Measurements from ENCODE around the gene MSANTD2. TPM values are rescaled to one million over a fixed set of nuclear protein-coding genes. Genes with fewer than 3 reads are reported as not detected.
"Not testable (repeated sequence)": the region's sequence is repeated elsewhere in the genome, so short reads cannot be mapped to it uniquely, and the experiment has no call there.

The MSANTD2 gene
- polyA plus RNA-seq, 3 donors, result 1.2 to 5.8 (median 1.8) TPM

GRCh38 chr11:124776865-124777645 lies 23.2 kb downstream of the MSANTD2 start:
- Histone ChIP-seq H3K4me2 (replicated peaks; ENCODE audit: extremely low read depth, low read length, poor library complexity, severe bottlenecking) (no peak overlapping the region), H3K36me3 (replicated peaks in 1 of 2; ENCODE audit: control insufficient read depth in 1 of 2, insufficient read depth in 2 of 2, low read length in 2 of 2) (peaks cover 5 to 18% of the 10 kb centered on the region in 2 donors), H2AFZ (ENCODE audit: insufficient read depth, low read depth, low read length, poor library complexity, severe bottlenecking) (no peak overlapping the region), H3K79me2 (ENCODE audit: insufficient read depth, low read length) (no peaks in the 10 kb centered on the region), H3K27me3 (ENCODE audit: control insufficient read depth in 2 of 2, insufficient read depth in 2 of 2, low read length in 2 of 2) (no peaks in the 10 kb centered on the region), H3K27ac (ENCODE audit: low read depth in 1 of 2, low read length in 2 of 2) (no peak overlapping the region), H3K9ac (ENCODE audit: insufficient read depth, low read length, poor library complexity, severe bottlenecking) (no peak overlapping the region), H3K4me1 (ENCODE audit: control insufficient read depth in 1 of 2, insufficient read depth in 2 of 2, low read length in 2 of 2) (no peaks in the 10 kb centered on the region), H3K4me3 (replicated peaks in 1 of 3; ENCODE audit: low read depth in 2 of 3, low read length in 3 of 3) (no peak overlapping the region), H3K9me3 (replicated peaks in 1 of 2; ENCODE audit: control insufficient read depth in 1 of 2, insufficient read depth in 1 of 2, low read length in 2 of 2) (no peaks in the 10 kb centered on the region), H4K20me1 (ENCODE audit: insufficient read depth, low read length) (no peaks in the 10 kb centered on the region)
- intact Hi-C loops (cut with micrococcal nuclease), result no loop called here
- Mint-ChIP-seq H3K4me1 (peaks cover 10% of the 10 kb centered on the region), H3K27ac (no peak overlapping the region), H3K9me3 (no peaks in the 10 kb centered on the region), H3K27me3 (ENCODE audit: low read depth in 3 of 3) (peaks cover 0 to under 1% (median 0%) of the 10 kb centered on the region in 3 donors), H3K4me3 (no peak overlapping the region), H3K36me3 (peaks cover 24 to 29% of the 10 kb centered on the region in 2 donors)
- TF ChIP-seq, protein P1, sequence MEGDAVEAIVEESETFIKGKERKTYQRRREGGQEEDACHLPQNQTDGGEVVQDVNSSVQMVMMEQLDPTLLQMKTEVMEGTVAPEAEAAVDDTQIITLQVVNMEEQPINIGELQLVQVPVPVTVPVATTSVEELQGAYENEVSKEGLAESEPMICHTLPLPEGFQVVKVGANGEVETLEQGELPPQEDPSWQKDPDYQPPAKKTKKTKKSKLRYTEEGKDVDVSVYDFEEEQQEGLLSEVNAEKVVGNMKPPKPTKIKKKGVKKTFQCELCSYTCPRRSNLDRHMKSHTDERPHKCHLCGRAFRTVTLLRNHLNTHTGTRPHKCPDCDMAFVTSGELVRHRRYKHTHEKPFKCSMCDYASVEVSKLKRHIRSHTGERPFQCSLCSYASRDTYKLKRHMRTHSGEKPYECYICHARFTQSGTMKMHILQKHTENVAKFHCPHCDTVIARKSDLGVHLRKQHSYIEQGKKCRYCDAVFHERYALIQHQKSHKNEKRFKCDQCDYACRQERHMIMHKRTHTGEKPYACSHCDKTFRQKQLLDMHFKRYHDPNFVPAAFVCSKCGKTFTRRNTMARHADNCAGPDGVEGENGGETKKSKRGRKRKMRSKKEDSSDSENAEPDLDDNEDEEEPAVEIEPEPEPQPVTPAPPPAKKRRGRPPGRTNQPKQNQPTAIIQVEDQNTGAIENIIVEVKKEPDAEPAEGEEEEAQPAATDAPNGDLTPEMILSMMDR (IDR thresholded peaks at IDR 0.05), result no peak
- WGBS (ENCODE audit: insufficient coverage), result 86% methylated on average over 3 of the region's 7 CpGs
- no peak for DNase-seq

- H3K9me3 ChIP-seq (replicated peaks in 1 of 2; ENCODE audit: control insufficient read depth in 1 of 2, insufficient read depth in 1 of 2, low read length in 2 of 2); H3K4me3 ChIP-seq (replicated peaks in 1 of 3; ENCODE audit: low read depth in 2 of 3, low read length in 3 of 3); H3K4me3 Mint-ChIP-seq; DNase-seq; H3K27ac ChIP-seq (ENCODE audit: low read depth in 1 of 2, low read length in 2 of 2); H3K27me3 Mint-ChIP-seq (ENCODE audit: low read depth in 3 of 3); intact Hi-C loops (cut with micrococcal nuclease); H3K4me2 ChIP-seq (replicated peaks; ENCODE audit: extremely low read depth, low read length, poor library complexity, severe bottlenecking); H3K9ac ChIP-seq (ENCODE audit: insufficient read depth, low read length, poor library complexity, severe bottlenecking); H3K27ac Mint-ChIP-seq; H3K4me1 ChIP-seq (ENCODE audit: control insufficient read depth in 1 of 2, insufficient read depth in 2 of 2, low read length in 2 of 2); H3K79me2 ChIP-seq (ENCODE audit: insufficient read depth, low read length); H4K20me1 ChIP-seq (ENCODE audit: insufficient read depth, low read length); H2AFZ ChIP-seq (ENCODE audit: insufficient read depth, low read depth, low read length, poor library complexity, severe bottlenecking); H3K27me3 ChIP-seq (ENCODE audit: control insufficient read depth in 2 of 2, insufficient read depth in 2 of 2, low read length in 2 of 2); H3K4me1 Mint-ChIP-seq; H3K9me3 Mint-ChIP-seq: not testable (repeated sequence)
- H3K36me3 Mint-ChIP-seq, result peaks cover 49 to 52% of the 10 kb centered on the region in 2 donors
- WGBS (ENCODE audit: insufficient coverage), result 94% methylated on average over 5 of the region's 6 CpGs
- peaks cover 24 to 76% of the 10 kb centered on the region in 2 donors for H3K36me3 ChIP-seq (replicated peaks in 1 of 2; ENCODE audit: control insufficient read depth in 1 of 2, insufficient read depth in 2 of 2, low read length in 2 of 2)
Observed at GRCh38 chr11:124770959-124771358, 29.2 kb downstream of the MSANTD2 start.
